PC-3 (cell line): ENCODE data around the gene MTCL3.

Source experiments
- CTCF ChIP-seq: fragments of 300-600 bp; sonication (generic); conservative IDR thresholded peaks from 2 replicates; pipeline ENCODE4 v1.5.1; 2017; ENCODE audit warnings: antibody characterized with exemption, low read depth, mild to moderate bottlenecking, low read length
- EZH2 ChIP-seq: fragments of 300-600 bp; sonication (generic); IDR thresholded peaks from one replicate; pipeline ENCODE4 v1.6.1; 2017; ENCODE audit warnings: antibody characterized with exemption, mild to moderate bottlenecking, low read length; ENCODE audit not compliant: unreplicated experiment

- TF ChIP-seq CTCF (no peak), EZH2 (no peak)
These were observed 84.5 kb downstream of the MTCL3 start for GRCh38 chr6:127434651-127435050.
